ENCODE measurements around the gene DCLK3.

- TF ChIP-seq, protein P1, sequence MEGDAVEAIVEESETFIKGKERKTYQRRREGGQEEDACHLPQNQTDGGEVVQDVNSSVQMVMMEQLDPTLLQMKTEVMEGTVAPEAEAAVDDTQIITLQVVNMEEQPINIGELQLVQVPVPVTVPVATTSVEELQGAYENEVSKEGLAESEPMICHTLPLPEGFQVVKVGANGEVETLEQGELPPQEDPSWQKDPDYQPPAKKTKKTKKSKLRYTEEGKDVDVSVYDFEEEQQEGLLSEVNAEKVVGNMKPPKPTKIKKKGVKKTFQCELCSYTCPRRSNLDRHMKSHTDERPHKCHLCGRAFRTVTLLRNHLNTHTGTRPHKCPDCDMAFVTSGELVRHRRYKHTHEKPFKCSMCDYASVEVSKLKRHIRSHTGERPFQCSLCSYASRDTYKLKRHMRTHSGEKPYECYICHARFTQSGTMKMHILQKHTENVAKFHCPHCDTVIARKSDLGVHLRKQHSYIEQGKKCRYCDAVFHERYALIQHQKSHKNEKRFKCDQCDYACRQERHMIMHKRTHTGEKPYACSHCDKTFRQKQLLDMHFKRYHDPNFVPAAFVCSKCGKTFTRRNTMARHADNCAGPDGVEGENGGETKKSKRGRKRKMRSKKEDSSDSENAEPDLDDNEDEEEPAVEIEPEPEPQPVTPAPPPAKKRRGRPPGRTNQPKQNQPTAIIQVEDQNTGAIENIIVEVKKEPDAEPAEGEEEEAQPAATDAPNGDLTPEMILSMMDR (IDR thresholded peaks at IDR 0.05): peak in 1 of 5 experiments; percentile 9
- TF ChIP-seq POLR2A (IDR thresholded peaks at IDR 0.05): peak in 1 of 2 donors; percentile 43
- peak in 1 of 2 donors; percentile 42 for TF ChIP-seq EP300 (IDR thresholded peaks at IDR 0.05)
These were observed at the start of gene DCLK3 for GRCh38 chr3:36763850-36764703.

Measured in tibial nerve (tissue), 4 donors.